ENCODE data around the gene PKNOX2.

- TF ChIP-seq MYNN (IDR thresholded peaks at IDR 0.05) (no peak), MYNN (CRISPR knock-in tag; IDR thresholded peaks at IDR 0.05) (no peak), NCOA2 (IDR thresholded peaks at IDR 0.05; ENCODE audit: partially characterized antibody in 2 of 2) (no peak), FOXK1 (CRISPR knock-in tag; IDR thresholded peaks at IDR 0.05; ENCODE audit: borderline replicate concordance) (no peak)
Observed at GRCh38 chr11:125376117-125376516, 211.6 kb downstream of the PKNOX2 start.
